ENCODE results near the gene ZDHHC4.

Gene ZDHHC4

GRCh38 chr7:6637544-6638229, 60.4 kb downstream of the ZDHHC4 start:
- DNase-seq = no peak
